Inflammatory macrophage treated with lipopolysaccharide for 4 hours (primary cell): ENCODE data around the gene VPS37D.
A peak's percentile ranks its signal among the peaks of the same experiment; 100 is the strongest.

Source experiments
- DNase-seq: peaks from one replicate; pipeline ENCODE4 v3.0.0-alpha.2; 2020

VPS37D gene

DNA sequence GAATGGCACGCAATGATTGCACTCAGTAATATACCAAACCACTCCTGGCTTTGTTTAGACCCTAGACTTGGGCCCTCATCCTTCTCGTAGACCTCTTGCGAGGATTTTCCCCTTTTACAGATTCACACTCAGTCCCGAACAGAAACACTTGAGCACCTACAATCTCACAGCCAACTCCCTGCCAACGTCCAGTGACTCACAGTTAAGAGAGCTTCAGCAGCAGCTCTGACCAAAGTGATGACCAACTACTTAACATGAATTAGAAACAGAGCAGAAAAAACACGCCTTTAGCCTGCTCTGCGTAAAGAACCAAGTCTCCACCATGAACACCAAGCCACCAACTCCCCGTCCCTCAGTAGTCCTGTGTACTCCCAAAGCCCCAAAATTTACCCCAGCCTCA lies 13.4 kb downstream of the VPS37D start:
- no peak for DNase-seq

DNA sequence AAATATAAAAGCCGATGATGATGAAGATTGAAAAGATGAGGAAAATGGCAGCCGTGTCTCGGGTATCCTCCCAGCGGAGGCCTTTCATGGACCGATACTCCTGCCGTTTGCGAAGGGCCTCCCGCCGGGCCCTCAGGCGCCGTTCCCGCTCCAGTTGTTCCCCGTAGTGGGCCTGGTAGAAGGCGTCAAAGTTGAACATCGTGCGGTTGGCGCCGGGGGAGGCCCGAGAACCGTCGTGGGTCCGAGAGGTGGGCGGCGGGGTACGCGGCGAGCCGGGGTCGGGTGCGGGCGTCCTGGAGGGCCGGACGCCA lies 15.1 kb downstream of the VPS37D start:
- no peak for DNase-seq

DNA sequence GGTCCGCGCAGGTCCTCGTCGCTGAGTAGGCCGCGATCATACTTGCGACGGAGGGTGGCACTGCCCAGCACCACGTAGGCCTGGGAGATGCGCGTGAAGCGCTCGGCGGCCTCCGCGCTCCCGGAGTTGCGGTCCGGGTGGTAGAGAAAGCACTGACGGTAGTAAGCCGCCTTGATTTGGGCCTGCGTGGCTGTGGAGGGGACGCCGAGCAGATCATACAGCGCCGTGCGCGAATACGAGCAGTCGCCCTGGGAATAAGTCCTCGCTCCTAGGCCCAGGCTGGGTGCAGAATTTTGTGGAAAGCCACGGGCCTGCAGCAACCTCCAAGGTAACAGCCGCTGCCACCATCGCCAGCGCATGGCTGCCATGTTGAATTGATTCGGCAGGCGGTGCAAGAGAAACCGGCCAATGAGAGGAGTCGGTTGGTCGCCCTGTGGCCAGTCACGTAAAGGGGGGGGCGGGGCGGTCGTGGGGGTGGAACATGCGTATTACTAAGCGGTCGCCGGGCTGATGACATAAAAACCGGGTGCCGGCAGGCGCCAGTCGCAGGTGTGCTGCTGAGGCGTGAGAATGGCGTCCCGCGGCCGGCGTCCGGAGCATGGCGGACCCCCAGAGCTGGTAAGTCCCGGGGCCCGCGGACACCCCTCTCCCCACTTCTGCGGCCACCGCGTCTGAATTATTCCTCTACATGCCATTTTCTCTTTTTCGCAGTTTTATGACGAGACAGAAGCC lies 15.6 kb downstream of the VPS37D start, which contains the start of the genes BUD23 and DNAJC30:
Gene BUD23 (plus strand): TSS at position 542 of the 732 bp plus-strand sequence. CDS start 29 bp downstream, at position 571.
Gene DNAJC30 (minus strand): TSS at position 398 of the 732 bp plus-strand sequence. CDS start 30 bp downstream, at position 368.
- peak; percentile 95 for DNase-seq

- DNase-seq = no peak
Observed at GRCh38 chr7:73683788-73684693, 16.4 kb downstream of the VPS37D start.

DNA sequence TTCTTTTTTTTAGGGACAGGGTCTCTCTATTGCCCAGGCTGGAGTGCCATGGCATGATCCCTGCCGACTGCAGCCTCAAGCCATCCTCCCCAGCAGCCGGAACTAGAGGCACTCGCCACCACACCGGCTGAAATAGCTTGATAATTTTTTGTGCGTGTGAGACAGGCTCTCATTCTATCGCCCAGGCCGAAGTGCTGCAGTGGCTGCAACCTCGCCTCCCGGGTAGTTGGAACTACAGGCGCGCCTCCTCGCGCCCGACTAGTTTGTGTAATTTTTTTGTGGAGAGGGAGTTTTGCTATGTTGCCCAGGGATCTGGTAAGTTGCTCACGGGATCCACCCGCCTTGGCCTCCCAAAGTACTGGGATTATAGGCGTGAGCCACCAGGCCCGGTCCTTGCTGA lies 17.7 kb downstream of the VPS37D start:
- DNase-seq = no peak

DNA sequence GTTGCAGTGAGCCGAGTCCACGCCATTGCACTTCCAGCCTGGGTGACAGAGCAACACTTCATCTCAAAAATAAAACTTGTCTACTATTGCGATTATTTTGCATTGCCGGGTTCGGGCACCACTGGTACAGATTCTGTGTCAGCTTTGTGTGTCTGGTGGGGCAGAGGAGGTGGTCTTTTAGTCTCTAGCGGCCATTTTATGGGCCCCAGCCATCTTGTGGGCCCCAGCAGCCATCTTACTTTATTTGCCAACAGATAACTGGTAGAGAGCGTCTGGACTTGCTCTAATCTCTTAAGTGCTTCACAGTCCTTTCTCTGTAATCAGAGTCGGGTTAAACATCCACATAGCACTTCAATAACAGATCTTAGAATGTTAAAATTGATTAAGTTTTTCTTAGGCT lies 20.7 kb downstream of the VPS37D start:
- DNase-seq = no peak

GRCh38 chr7:73690646-73691045 lies 23.0 kb downstream of the VPS37D start:
- no peak for DNase-seq

DNA sequence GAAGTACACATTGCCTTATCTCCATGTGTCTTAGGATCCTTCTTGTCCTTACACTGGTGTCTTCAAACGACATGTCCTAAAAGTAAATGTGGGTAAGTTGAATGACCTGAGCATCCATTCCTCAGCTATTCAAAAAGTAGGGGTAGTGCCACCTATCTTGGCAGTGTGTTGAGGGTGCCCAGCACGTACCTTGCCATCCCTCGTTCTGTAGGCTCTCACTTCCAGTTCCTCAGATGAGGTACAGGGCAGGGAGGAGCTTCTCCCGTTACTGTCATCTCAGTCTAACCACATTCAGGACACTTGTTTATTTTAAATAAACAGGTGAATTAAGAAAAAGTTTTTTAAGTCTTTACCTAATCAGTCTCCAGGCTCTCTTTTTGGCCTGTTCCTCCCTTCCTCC lies 28.7 kb downstream of the VPS37D start:
- no peak for DNase-seq

DNA sequence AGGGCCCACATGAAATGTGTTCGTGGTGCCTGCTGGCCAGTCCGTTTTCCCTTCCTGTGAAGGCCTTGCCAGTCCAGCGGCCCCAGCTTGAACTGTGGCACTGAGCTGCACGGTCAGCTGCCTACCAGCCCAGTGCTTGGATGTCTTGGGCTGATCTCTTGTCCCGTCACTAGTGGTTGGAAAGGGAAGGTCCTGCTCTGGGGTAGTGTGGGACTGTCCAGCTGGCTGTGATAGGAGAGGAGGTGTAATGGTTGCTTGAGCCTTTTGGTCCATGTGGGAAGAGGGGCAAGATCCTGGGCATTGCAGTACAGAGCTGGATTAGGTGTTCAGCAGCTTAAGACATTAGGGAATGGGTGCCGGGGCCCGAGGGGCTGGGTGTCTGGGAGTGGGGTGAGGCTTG lies 30.8 kb downstream of the VPS37D start:
- DNase-seq = no peak

DNA sequence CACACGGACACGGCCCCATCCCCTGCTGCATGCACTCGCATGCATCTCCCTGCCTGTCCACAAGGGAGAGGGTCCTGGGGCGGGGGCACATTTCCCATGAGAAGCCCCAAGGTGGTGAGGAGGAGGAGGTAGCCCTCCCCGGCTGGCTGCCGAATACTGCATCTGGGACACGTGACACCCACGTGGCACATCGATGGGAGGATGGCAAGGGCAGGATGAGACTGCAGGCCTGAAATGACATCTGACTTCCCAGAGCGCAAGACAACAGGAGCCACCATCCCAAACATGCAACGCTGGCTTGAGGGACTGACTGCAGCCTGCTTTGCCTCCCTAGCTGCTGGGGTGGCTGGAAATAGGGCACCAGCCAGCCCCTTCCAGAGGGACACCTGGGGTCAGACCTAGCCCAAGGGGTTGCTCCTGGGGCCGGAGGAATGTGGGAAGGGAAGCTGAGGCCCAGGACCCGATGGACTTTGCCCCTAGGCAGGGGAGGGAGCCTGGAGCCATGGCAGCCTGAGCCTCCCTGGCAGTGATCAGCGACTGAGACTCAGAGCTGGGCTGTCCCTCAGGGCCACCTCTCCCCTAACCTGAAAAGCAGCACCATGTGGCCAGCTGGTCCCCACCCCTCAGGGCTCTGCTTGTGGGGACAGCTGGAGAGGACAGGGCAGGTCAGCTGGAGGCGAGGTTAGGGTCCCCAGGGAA lies 31.9 kb downstream of the VPS37D start:
- no peak for DNase-seq

DNA sequence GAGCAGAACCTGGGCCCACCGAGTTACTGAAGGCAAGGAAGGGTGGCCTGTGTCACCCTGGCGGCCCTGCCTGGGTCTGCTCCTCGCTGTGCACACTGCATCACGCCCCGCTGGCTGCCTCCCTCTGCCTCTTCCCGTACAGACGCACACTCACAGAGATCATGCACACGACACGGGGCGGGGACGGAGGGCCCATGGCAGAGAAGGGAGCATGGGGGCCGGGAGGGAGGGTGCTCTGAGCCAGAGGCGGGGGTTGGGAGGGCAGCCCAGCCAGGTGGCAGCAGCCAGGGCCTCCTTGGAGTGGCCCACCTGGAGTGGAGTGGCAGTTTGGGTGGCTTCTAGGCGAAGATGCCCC lies 32.4 kb downstream of the VPS37D start:
- DNase-seq = no peak

DNA sequence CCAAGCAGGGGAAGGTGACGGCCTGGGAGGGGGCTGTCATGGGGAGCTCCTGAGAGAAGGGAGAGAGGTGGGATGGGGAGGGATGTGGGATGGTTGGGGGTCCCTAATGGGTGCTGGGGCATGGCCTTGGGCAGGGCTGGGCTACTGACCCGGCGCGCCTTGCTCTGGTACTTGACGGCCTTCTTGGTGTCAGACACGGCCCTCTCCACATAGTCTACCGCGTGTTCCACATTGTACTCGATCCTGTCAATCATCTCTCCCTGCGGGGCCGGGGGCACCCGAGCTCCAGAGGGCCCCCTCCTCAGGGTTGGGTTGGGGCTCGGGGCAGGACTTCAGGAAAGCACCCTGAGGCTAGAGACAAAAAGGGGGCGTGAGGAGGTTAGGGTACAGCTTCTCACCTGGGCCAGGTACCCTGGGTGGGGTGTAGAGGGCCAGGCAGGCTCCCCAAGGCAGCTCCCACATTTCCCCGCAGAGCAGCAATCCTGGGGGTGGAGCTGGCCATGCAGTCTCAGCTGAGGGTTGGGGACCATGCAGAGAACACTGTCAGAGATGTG lies 33.0 kb downstream of the VPS37D start:
- DNase-seq = no peak

DNA sequence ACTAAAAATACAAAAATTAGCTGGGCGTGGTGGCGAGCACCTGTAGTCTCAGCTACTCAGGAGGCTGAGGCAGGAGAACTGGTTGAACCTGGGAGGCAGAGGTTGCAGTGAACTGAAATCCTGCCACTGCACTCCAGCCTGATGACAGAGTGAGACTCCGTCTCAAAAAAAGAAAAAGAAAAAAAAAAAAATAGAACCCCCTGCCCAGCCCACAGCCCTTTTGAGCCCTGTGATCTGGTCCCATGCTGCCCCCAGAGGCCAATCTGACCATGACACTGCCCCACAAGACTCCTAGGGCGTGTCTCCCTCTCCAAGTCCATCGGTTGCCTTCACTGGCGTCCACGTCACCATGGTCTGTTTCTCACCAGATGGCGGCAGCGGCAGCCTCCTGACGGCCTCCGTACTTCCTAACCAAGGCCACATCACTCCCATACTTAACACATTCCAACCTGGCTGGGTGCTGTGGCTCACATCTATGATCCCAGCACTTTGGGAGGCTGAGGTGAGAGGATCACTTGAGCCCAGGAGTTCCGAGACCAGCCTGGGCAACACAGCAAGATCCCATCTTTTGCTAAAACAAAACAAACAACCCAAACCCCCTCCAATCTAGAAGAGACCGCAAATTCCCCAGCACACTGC lies 33.8 kb downstream of the VPS37D start:
- DNase-seq = peak; percentile 57

DNA sequence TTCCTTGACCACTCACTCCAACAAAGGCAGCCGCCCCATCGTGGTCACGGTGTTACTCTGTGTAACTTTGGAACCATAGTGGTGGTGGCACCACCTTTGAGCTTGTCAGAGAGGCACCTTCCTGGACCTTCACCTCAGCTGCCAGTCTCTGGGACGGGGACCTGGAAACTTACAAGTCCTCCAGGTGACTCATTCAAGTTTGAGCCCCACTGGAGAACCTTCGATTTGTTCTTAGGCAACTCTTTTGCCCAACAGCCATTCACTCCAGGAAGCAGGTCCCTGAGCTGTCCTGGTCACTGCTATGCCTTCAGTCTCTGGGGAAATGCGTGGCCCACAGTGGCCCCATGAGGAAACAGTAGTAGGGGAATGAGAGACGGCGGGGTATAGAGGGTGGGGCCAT lies 34.6 kb downstream of the VPS37D start:
- DNase-seq = no peak

GRCh38 chr7:73702665-73703064 lies 35.0 kb downstream of the VPS37D start:
- no peak for DNase-seq

DNA sequence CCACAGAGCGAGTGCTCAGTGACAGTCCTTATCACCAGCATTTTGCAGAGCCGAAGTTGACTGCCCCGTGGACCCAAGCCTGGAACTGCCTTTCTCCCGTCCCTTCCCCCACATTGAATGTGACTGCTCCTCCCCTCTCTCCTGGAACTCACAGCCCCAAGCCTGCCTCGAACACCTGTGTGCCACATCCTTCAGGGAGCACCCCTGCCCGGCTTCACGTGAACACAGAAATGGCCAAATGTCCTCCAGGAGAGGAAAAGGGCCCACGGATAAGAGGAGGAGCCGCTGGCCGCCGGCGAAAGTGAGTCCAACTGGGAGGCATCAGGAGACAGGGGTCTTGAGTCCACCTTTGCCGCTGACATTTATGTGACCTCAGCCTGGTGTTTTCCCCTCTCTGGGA lies 35.6 kb downstream of the VPS37D start:
- no peak for DNase-seq

- DNase-seq = peak; percentile 52
Observed at GRCh38 chr7:73703757-73704639, 36.4 kb downstream of the VPS37D start.

GRCh38 chr7:73704640-73705550 lies 37.3 kb downstream of the VPS37D start:
- no peak for DNase-seq

GRCh38 chr7:73705551-73705920 lies 37.9 kb downstream of the VPS37D start:
- no peak for DNase-seq
